Left lung (tissue), 10 donors: ENCODE measurements around the gene COL1A2. TPM values are rescaled to one million over a fixed set of nuclear protein-coding genes. Genes with fewer than 3 reads are reported as not detected.

Experiments used
- ATAC-seq: fragments of 200-7000 bp; cut with Tn5 transposase; one replicate; pipeline ENCODE4 v1.9.1; 2020; ENCODE audit warnings: moderate library complexity
- DNase-seq, 4 donors: peaks; one replicate each; pipeline ENCODE4 v3.0.0-alpha.2; 2013 to 2020
- H3K27ac ChIP-seq, 2 donors: fragments of 200-600 bp; sonication (generic) in 1 of 2; one replicate each; pipeline versions ENCODE4 v1.5.0 to v1.8.0; 2020 to 2021
- H3K27me3 ChIP-seq, 2 donors: fragments of 200-600 bp; sonication (generic) in 1 of 2; one replicate each; pipeline versions ENCODE4 v1.5.0 to v1.8.0; 2020 to 2021
- H3K36me3 ChIP-seq, 2 donors: fragments of 200-600 bp; sonication (generic) in 1 of 2; one replicate each; pipeline versions ENCODE4 v1.5.0 to v1.8.0; 2020 to 2021
- H3K4me1 ChIP-seq, 2 donors: fragments of 200-600 bp; one replicate each; pipeline ENCODE4 v1.8.0; 2021
- H3K4me3 ChIP-seq, 2 donors: fragments of 200-600 bp; sonication (generic) in 1 of 2; one replicate each; pipeline versions ENCODE4 v1.5.0 to v1.8.0; 2020 to 2021; ENCODE audit warnings: mild to moderate bottlenecking in 1 of 2
- H3K9me3 ChIP-seq, 2 donors: fragments of 200-600 bp; sonication (generic) in 1 of 2; one replicate each; pipeline versions ENCODE4 v1.5.0 to v1.8.0; 2020 to 2021
- intact Hi-C, 2 donors: fragments of 100-400 bp; cut with DNase I; formaldehyde crosslinking; loops; one replicate each; pipeline versions ENCODE4 v1.11.2 to v1.14.2; 2022
- polyA plus RNA-seq, 6 donors: library from polyadenylated mRNA; unstranded; fragments of 120-200 nt; gene quantifications; one replicate each; pipeline ENCODE4 v1.2.1, GENCODE V29; 2013; ENCODE audit not compliant: insufficient read length in 6 of 6
- total RNA-seq, 2 donors: library from RNA; stranded (reverse); fragmentation: NEBNext Ultra II Directional; extraction: Animal tissue kit (Norgen Biotek cat#: 25700); gene quantifications; one replicate each; pipeline ENCODE4 v1.2.1, GENCODE V29; 2021
- TF ChIP-seq, protein P1 (sequence below), 2 donors: fragments of 200-600 bp; sonication (generic) in 1 of 2; IDR thresholded peaks; one replicate each; pipeline versions ENCODE4 v1.5.0 to v1.8.0; 2021; ENCODE audit warnings: antibody characterized with exemption in 2 of 2
- donor health status: DM: no; HTN: yes; CAD: no.
- donor health status: DM: no; HTN: no; CAD: no.

COL1A2 gene
- total and polyA plus RNA-seq, 8 donors: 859 to 3,050 (median 1,195) TPM

DNA sequence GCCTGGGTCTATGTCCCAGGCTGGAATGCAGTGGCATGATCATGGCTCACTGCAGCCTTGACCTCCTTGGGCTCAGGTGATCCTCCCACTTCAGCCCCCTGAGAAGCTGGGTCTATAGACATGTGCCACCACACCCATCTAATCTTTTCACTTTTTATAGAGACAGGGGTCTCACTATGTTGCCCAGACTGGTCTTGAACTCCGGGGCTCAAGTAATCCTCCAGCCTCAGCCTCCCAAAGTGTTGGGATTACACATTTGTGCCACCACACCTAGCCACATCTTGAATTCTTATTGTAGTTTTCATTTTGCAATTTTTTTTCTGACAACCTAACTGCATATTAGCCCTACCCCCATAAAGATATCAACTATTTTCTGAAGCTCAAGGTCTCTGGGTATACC is 18.4 kb upstream of the COL1A2 start:
- DNase-seq (no peak), ATAC-seq (no peak)
- TF ChIP-seq, protein P1, sequence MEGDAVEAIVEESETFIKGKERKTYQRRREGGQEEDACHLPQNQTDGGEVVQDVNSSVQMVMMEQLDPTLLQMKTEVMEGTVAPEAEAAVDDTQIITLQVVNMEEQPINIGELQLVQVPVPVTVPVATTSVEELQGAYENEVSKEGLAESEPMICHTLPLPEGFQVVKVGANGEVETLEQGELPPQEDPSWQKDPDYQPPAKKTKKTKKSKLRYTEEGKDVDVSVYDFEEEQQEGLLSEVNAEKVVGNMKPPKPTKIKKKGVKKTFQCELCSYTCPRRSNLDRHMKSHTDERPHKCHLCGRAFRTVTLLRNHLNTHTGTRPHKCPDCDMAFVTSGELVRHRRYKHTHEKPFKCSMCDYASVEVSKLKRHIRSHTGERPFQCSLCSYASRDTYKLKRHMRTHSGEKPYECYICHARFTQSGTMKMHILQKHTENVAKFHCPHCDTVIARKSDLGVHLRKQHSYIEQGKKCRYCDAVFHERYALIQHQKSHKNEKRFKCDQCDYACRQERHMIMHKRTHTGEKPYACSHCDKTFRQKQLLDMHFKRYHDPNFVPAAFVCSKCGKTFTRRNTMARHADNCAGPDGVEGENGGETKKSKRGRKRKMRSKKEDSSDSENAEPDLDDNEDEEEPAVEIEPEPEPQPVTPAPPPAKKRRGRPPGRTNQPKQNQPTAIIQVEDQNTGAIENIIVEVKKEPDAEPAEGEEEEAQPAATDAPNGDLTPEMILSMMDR (IDR thresholded peaks at IDR 0.05): no peak
- intact Hi-C loops: no loop called here
- Histone ChIP-seq H3K27me3 (no peaks in the 10 kb centered on the region), H3K27ac (peak overlapping the region in 1 of 2 donors; percentile 62), H3K4me3 (no peak overlapping the region), H3K4me1 (no peaks in the 10 kb centered on the region), H3K9me3 (no peaks in the 10 kb centered on the region), H3K36me3 (no peaks in the 10 kb centered on the region)

DNA sequence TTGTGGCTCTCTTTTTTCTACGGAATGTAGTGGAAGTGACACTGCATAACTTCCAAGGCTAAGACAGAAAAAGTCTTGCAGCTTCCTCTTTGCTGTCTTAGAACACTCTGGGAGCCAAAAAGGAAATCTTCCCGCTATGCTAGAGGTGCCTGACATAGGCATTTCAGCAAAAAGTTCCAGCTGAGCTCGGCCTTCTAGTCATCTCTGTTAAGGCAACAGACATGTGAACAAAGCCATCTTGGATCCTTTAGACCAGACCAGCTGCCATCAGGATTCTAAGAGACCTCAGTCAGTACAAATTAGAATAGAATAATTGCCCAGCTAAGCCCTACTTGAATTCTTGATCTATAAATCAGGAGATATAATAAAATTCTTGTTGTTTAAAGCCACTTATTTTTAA is 16.3 kb upstream of the COL1A2 start:
- DNase-seq (no peak), ATAC-seq (no peak)
- Histone ChIP-seq H3K36me3 (no peaks in the 10 kb centered on the region), H3K4me1 (no peaks in the 10 kb centered on the region), H3K27me3 (no peaks in the 10 kb centered on the region), H3K27ac (no peak overlapping the region), H3K4me3 (no peak overlapping the region), H3K9me3 (no peaks in the 10 kb centered on the region)
- intact Hi-C loops: no loop called here
- TF ChIP-seq, protein P1 (IDR thresholded peaks at IDR 0.05): no peak

DNA sequence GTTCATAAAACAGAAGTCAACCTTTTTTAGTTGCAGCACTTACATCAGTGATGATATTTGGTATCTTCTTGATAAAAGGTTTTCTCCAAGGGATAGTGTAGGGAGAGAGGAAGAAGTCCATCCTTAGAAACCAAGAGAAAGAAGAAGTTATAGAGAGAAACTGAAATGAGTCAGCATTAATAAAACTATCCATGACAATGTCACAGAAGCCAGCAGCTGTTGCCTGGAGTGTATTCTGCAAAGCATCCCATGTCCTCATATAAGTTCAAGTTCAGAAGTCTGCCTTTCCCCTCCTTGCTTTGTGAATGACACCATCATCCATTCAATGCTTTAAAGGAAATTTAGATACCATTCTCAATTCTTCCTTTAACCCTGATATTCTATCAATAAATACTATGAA is 14.4 kb upstream of the COL1A2 start:
- no peaks in the 10 kb centered on the region for H3K36me3 ChIP-seq
- intact Hi-C loops: no loop called here
- TF ChIP-seq, protein P1 (IDR thresholded peaks at IDR 0.05): no peak
- DNase-seq (no peak), ATAC-seq (no peak)
- no peaks in the 10 kb centered on the region for H3K27me3 ChIP-seq
- H3K4me3 ChIP-seq: no peak overlapping the region
- no peaks in the 10 kb centered on the region for H3K9me3 ChIP-seq
- no peak overlapping the region for H3K27ac ChIP-seq
- no peaks in the 10 kb centered on the region for H3K4me1 ChIP-seq

DNA sequence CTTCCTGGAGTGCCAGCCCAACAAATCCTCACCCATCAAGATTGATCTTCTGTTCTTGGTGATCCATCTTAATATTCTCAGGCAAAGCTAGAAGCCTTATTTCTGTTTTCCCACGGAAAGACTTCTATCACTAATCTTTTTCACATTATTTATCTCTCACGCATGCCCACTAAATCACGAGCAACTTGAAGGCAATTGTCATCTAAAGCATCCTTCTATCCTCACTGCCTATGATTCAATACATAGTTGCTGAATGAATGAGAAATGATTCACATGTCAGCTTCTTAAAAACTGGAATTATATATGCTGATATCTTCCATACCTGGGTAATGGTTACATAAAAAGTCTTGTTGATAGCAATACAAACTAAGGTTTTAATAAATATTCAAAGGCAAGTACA is 12.6 kb upstream of the COL1A2 start:
- no peak for ATAC-seq
- Histone ChIP-seq H3K27ac (no peak overlapping the region), H3K27me3 (no peaks in the 10 kb centered on the region), H3K9me3 (no peaks in the 10 kb centered on the region), H3K4me3 (no peak overlapping the region), H3K4me1 (no peaks in the 10 kb centered on the region), H3K36me3 (no peaks in the 10 kb centered on the region)
- TF ChIP-seq, protein P1 (IDR thresholded peaks at IDR 0.05): no peak
- intact Hi-C loops: no loop called here
- DNase-seq: no peak

DNA sequence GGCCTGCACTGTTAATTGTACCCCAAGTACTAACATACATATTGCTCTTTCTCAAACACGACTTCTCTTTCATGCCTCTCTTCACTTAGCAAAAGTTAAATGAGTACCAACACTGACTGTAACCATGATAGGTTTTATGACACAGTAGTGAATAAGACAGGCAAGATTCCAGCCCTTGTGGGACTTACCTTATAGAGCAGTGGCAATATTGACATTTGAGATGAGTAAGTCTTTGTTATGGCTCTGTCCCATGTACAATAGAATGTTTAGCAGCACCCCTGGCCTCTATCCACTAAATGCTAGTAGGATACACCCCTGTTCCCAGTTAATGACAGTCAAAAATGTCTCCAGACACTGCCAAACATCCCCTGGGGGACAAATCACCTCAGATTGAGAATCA is 11.9 kb upstream of the COL1A2 start:
- H3K4me3 ChIP-seq: no peak overlapping the region
- no peaks in the 10 kb centered on the region for H3K9me3 ChIP-seq
- H3K4me1 ChIP-seq: no peaks in the 10 kb centered on the region
- H3K27me3 ChIP-seq: no peaks in the 10 kb centered on the region
- no peaks in the 10 kb centered on the region for H3K36me3 ChIP-seq
- intact Hi-C loops: no loop called here
- TF ChIP-seq, protein P1 (IDR thresholded peaks at IDR 0.05): no peak
- DNase-seq (no peak), ATAC-seq (no peak)
- H3K27ac ChIP-seq: no peak overlapping the region
